Bronchial epithelial cell (primary cell): ENCODE data around the gene ASPA. TPM values are rescaled to one million over a fixed set of nuclear protein-coding genes. Genes with fewer than 3 reads are reported as not detected.
A peak's percentile ranks its signal among the peaks of the same experiment; 100 is the strongest.
"Not testable (repeated sequence)": the region's sequence is repeated elsewhere in the genome, so short reads cannot be mapped to it uniquely, and the experiment has no call there.

ENCODE experiments used
- DNase-seq: peaks from one replicate; pipeline ENCODE4 v3.0.0-alpha.2; 2010; ENCODE audit warnings: low read depth
- FAIRE-seq: peaks from 2 replicates; lab custom pipeline; 2011; peaks lifted over from hg19 to GRCh38; lab: Jason Lieb, UNC
- H3K27me3 ChIP-seq: 2 replicates; pipeline ENCODE4 v1.5.1; 2011; ENCODE audit warnings: low read length; ENCODE audit not compliant: control insufficient read depth, insufficient read depth
- H3K36me3 ChIP-seq: 2 replicates; pipeline ENCODE4 v1.5.1; 2011; ENCODE audit warnings: low read length; ENCODE audit not compliant: control insufficient read depth, insufficient read depth
- H3K4me3 ChIP-seq: 2 replicates; pipeline ENCODE4 v1.5.1; 2011; ENCODE audit warnings: mild to moderate bottlenecking, low read depth, low read length, control low read depth
- CTCF ChIP-seq: IDR thresholded peaks from 2 replicates; pipeline ENCODE4 v1.5.1; 2011; ENCODE audit warnings: mild to moderate bottlenecking, moderate library complexity, low read length, control low read depth, inconsistent platforms; ENCODE audit not compliant: insufficient read depth, severe bottlenecking
- total RNA-seq: library from RNA; depleted of rRNA; stranded (reverse); fragments of >200 nt; gene quantifications from 2 replicates; pipeline ENCODE4 v1.2.1, GENCODE V29; 2014

ASPA gene
- total RNA-seq, 1 donor from 2014 or later = not detected

DNA sequence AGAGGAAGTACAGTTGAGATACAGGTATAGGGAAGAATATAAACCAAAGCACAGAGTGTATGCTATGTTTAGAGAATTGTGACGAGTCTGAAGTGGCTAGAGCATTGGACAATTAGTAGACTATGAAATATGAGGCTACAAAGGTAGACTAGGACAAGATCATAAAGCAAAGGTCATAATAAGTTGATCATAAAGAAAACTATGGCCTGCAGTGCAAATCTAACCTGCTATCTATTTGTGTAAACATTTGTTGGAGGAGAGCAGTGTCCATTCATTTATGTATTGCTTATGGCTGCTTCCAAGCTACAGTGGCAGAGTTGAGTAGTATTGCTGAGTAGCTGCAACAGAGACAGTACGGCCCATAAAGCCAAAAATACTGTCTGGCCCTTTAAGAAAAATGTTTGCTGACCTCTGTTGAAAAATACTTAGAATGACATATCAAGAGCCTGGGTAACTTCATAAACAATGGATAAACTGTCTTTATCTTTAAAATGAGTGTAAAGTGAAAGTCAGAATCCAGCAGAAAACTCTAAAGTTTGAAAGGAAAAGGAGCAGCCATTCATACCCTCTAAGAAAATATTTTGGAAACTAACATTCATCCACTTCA lies 27.6 kb upstream of the ASPA start:
- TF ChIP-seq CTCF = no peak
- DNase-seq = peak; percentile 14
- no peaks in the 10 kb centered on the region for H3K27me3 ChIP-seq
- no peak for FAIRE-seq
- no peak overlapping the region for H3K4me3 ChIP-seq
- H3K36me3 ChIP-seq = no peaks in the 10 kb centered on the region

- not testable (repeated sequence) for FAIRE-seq, DNase-seq, H3K36me3 ChIP-seq, H3K27me3 ChIP-seq, H3K4me3 ChIP-seq
These were observed 9.4 kb upstream of the ASPA start for GRCh38 chr17:3466355-3466754.

- H3K27me3 ChIP-seq = no peaks in the 10 kb centered on the region
- no peaks in the 10 kb centered on the region for H3K36me3 ChIP-seq
- FAIRE-seq = no peak
These were observed 6.3 kb upstream of the ASPA start for GRCh38 chr17:3469529-3469928.

DNA sequence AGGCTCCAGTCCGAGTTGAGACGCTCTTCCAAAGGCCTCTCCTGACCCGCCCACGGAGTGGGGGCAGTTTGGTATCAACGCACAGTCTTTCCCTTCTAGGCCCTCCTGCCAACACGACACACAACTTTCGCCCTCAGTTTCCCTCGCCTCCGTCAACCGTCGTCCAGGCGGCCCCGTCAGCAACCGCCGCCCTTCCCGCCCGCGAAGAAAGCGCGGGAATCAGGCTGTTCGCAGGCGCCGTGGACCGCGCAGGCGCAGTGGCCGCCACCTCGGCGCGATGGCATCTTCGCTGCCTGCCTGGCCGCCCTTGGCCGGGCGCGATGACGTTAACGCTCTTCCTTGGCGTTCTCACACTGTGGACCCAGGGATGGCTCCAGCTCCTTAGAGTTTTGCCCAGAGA lies 4.2 kb upstream of the ASPA start, which contains the start of gene SPATA22:
Gene SPATA22, minus strand, starts transcription at position 221 of the 400 bp plus-strand sequence. CDS start 2,494 bp downstream, outside the sequence.
- Histone ChIP-seq H3K27me3 (no peaks in the 10 kb centered on the region), H3K36me3 (no peaks in the 10 kb centered on the region), H3K4me3 (no peak within 1 kb of the TSS)
- DNase-seq (no peak), FAIRE-seq (no peak)
- TF ChIP-seq CTCF = no peak

More at GRCh38 chr17:3469529-3469928, 6.3 kb upstream of the ASPA start:
- H3K4me3 ChIP-seq = no peak overlapping the region
- DNase-seq = no peak
- no peak for TF ChIP-seq CTCF

- Histone ChIP-seq H3K27me3 (no peaks in the 10 kb centered on the region), H3K36me3 (no peaks in the 10 kb centered on the region), H3K4me3 (no peak overlapping the region)
- FAIRE-seq (no peak), DNase-seq (no peak)
- no peak for TF ChIP-seq CTCF
These were observed 3.7 kb upstream of the ASPA start for GRCh38 chr17:3472137-3472536.

DNA sequence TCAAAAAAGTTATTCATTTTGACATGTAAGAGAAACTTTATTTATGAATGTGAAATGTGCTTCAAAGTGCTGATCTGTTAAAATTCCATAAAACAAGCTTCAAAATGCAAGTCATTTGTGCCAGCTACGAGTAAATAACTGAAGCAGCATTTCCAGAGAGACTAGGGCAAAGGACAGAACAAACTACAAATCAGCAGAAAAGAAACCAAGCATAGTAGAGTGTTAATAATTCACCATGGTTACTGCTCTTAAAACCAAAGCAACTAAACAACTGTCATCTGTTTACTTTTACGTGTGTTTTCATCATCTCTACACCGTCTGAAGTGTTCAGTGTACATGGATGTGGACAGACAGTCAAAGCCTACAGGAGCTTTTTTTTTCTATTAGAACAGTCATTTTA lies 1.6 kb upstream of the ASPA start:
- H3K36me3 ChIP-seq = no peaks in the 10 kb centered on the region
- FAIRE-seq = no peak
- no peaks in the 10 kb centered on the region for H3K27me3 ChIP-seq
- DNase-seq = peak; percentile 2
- no peak for TF ChIP-seq CTCF
- H3K4me3 ChIP-seq = no peak overlapping the region
